GM18909 (cell line): Measurements from ENCODE around the gene PPARG.
"Not testable (repeated sequence)": the region's sequence is repeated elsewhere in the genome, so short reads cannot be mapped to it uniquely, and the experiment has no call there.

Experiments
- ATAC-seq: cut with Tn5 transposase; IDR thresholded peaks from one replicate; pipeline ENCODE4 v1.9.1; 2021; ENCODE audit warnings: mild to moderate bottlenecking; ENCODE audit not compliant: unreplicated experiment, poor library complexity

Gene PPARG

GRCh38 chr3:12471241-12471640 lies 182.4 kb downstream of the PPARG start:
- ATAC-seq = no peak

GRCh38 chr3:12472000-12472610 lies 183.2 kb downstream of the PPARG start:
- ATAC-seq = no peak

GRCh38 chr3:12472796-12473195 lies 183.9 kb downstream of the PPARG start:
- ATAC-seq = no peak

- ATAC-seq = no peak
Observed at GRCh38 chr3:12473511-12473910, 184.6 kb downstream of the PPARG start.

- no peak for ATAC-seq
Observed at GRCh38 chr3:12476238-12476897, 187.5 kb downstream of the PPARG start.

- ATAC-seq = no peak
Observed at GRCh38 chr3:12477256-12477655, 188.4 kb downstream of the PPARG start.

- no peak for ATAC-seq
Observed at GRCh38 chr3:12478326-12478725, 189.5 kb downstream of the PPARG start.

- ATAC-seq = not testable (repeated sequence)
Observed at GRCh38 chr3:12479198-12479597, 190.3 kb downstream of the PPARG start.

GRCh38 chr3:12479919-12480427 lies 191.1 kb downstream of the PPARG start:
- ATAC-seq = no peak

GRCh38 chr3:12483410-12483809 lies 194.5 kb downstream of the PPARG start:
- no peak for ATAC-seq

GRCh38 chr3:12483872-12484197 lies 195.0 kb downstream of the PPARG start:
- ATAC-seq = no peak
